Spleen (tissue), 11 donors: ENCODE data around the gene LRIT2. TPM values are rescaled to one million over a fixed set of nuclear protein-coding genes. Genes with fewer than 3 reads are reported as not detected.

Experiments
- DNase-seq: peaks from one replicate; pipeline ENCODE4 v3.0.0-alpha.2; 2020
- H3K27ac ChIP-seq, 8 donors: fragments of 200-600 bp; sonication (generic) in 7 of 8; 1 replicate in 4 of 8; 2 replicates in 4 of 8; pipeline versions ENCODE4 v1.5.0 to v1.8.0; 2016 to 2021; ENCODE audit warnings: inconsistent platforms in 4 of 8, mild to moderate bottlenecking in 4 of 8, moderate library complexity in 1 of 8
- H3K27me3 ChIP-seq, 7 donors: fragments of 200-600 bp; sonication (generic) in 6 of 7; replicated peaks in 1 of 7; 1 replicate in 4 of 7; 2 replicates in 3 of 7; pipeline versions ENCODE4 v1.5.0 to v1.8.0; 2016 to 2021; ENCODE audit warnings: inconsistent platforms in 3 of 7, mild to moderate bottlenecking in 1 of 7
- H3K36me3 ChIP-seq, 6 donors: fragments of 200-600 bp; sonication (generic) in 5 of 6; 1 replicate in 4 of 6; 2 replicates in 2 of 6; pipeline versions ENCODE4 v1.5.0 to v1.8.0; 2016 to 2021; ENCODE audit warnings: inconsistent platforms in 2 of 6
- H3K4me1 ChIP-seq, 6 donors: fragments of 200-600 bp; sonication (generic) in 5 of 6; 1 replicate in 3 of 6; 2 replicates in 3 of 6; pipeline versions ENCODE4 v1.5.0 to v1.8.0; 2016 to 2021; ENCODE audit warnings: inconsistent platforms in 3 of 6
- H3K4me3 ChIP-seq, 8 donors: fragments of 200-600 bp; sonication (generic) in 7 of 8; 1 replicate in 4 of 8; 2 replicates in 4 of 8; pipeline versions ENCODE4 v1.5.0 to v1.8.0; 2016 to 2021; ENCODE audit warnings: inconsistent platforms in 4 of 8, mild to moderate bottlenecking in 4 of 8, moderate library complexity in 2 of 8
- H3K9me3 ChIP-seq, 8 donors: fragments of 200-600 bp; sonication (generic) in 7 of 8; 1 replicate in 4 of 8; 2 replicates in 4 of 8; pipeline versions ENCODE4 v1.5.0 to v1.8.0; 2016 to 2021; ENCODE audit warnings: inconsistent platforms in 4 of 8
- CTCF ChIP-seq, 11 experiments: fragments of 200-600 bp in 7 of 11; fragments of 450-650 bp in 4 of 11; sonication (generic) in 4 of 11; IDR thresholded peaks in 8 of 11; conservative IDR thresholded peaks in 3 of 11; 1 replicate in 7 of 11; 2 replicates in 4 of 11; pipeline versions ENCODE4 v1.4.0 to v1.8.0; 2016 to 2021; ENCODE audit warnings: antibody characterized with exemption in 11 of 11, inconsistent platforms in 4 of 11, mild to moderate bottlenecking in 1 of 11
- POLR2A ChIP-seq, 3 donors: fragments of 450-650 bp; IDR thresholded peaks; one replicate each; pipeline ENCODE4 v1.5.1; 2017; ENCODE audit warnings: antibody characterized with exemption in 3 of 3, mild to moderate bottlenecking in 1 of 3
- POLR2AphosphoS5 ChIP-seq, 3 donors: sonication (generic); formaldehyde crosslinking; IDR thresholded peaks; one replicate each; pipeline ENCODE4 v1.5.1; 2017; ENCODE audit warnings: antibody characterized with exemption in 3 of 3
- WGBS, 5 donors: extraction: QIAGEN DNeasy Blood & Tissue Kit in 3 of 5; methylation state at CpG; one replicate each; pipeline versions ENCODE4 v1.1.5 to v1.1.7; 2013 to 2018; 5-methylcytosine and 5-hydroxymethylcytosine counted together
- intact Hi-C: fragments of 100-400 bp; cut with DNase I; formaldehyde crosslinking; loops from one replicate; pipeline ENCODE4 v1.15.0; 2023; ENCODE audit warnings: low total_unique reads
- polyA plus RNA-seq, 3 donors: library from polyadenylated mRNA; stranded (reverse); fragments of 200-250 nt; gene quantifications; one replicate each; pipeline ENCODE4 v1.2.1, GENCODE V29; 2013
- total RNA-seq, 7 donors: library from RNA; depleted of rRNA in 3 of 7; stranded (reverse); fragments of >200 nt in 3 of 7; fragmentation: NEBNext Ultra II Directional in 4 of 7; extraction: Animal tissue kit (Norgen Biotek cat#: 25700) in 4 of 7; gene quantifications; one replicate each; pipeline versions ENCODE4 v1.1.0 to v1.2.1, GENCODE V29; 2016 to 2021
- donor health status: healthy with polysubstance abuse.
- donor health status: DM: no; HTN: no; CAD: no; lungs with moderate emphysema.
- donor health status: DM: no; HTN: no; CAD: no.
- donor health status: Bipolar disorder and iron deficiency.
- donor health status: healthy.
- donor health status: DM: no; HTN: no; CAD: no.
- donor health status: DM: yes; HTN: yes; CAD: no.

LRIT2 gene
- total and polyA plus RNA-seq, 10 donors, result not detected

- Histone ChIP-seq H3K27ac (no peak overlapping the region), H3K36me3 (no peaks in the 10 kb centered on the region), H3K4me3 (no peak overlapping the region), H3K9me3 (peaks cover 0 to 6% (median 0%) of the 10 kb centered on the region in 8 donors), H3K27me3 (peaks cover 0 to 51% (median 2%) of the 10 kb centered on the region in 7 donors), H3K4me1 (no peaks in the 10 kb centered on the region)
- WGBS, 5 donors, result 49 to 68% (median 60%) methylated on average over 10 of the region's 10 CpGs
- intact Hi-C loops, result no loop called here
- DNase-seq, result no peak
- TF ChIP-seq POLR2A (IDR thresholded peaks at IDR 0.05) (no peak), CTCF (IDR thresholded peaks at IDR 0.05 in 8 of 11, conservative IDR thresholded peaks at IDR 0.05 in 3 of 11) (no peak), POLR2AphosphoS5 (IDR thresholded peaks at IDR 0.05) (no peak)
Measured at GRCh38 chr10:84254552-84255478, 29.5 kb upstream of the LRIT2 start.

- Histone ChIP-seq H3K4me1 (no peaks in the 10 kb centered on the region), H3K27ac (no peak overlapping the region), H3K36me3 (no peaks in the 10 kb centered on the region), H3K27me3 (peaks cover 0 to 24% (median 0%) of the 10 kb centered on the region in 7 donors), H3K4me3 (no peak overlapping the region), H3K9me3 (peaks cover 0 to 6% (median 0%) of the 10 kb centered on the region in 8 donors)
- TF ChIP-seq POLR2AphosphoS5 (IDR thresholded peaks at IDR 0.05) (no peak), CTCF (IDR thresholded peaks at IDR 0.05 in 8 of 11, conservative IDR thresholded peaks at IDR 0.05 in 3 of 11) (no peak), POLR2A (IDR thresholded peaks at IDR 0.05) (no peak)
- no peak for DNase-seq
- 77 to 85% (median 80%) methylated on average over 5 to 12 of the region's 12 CpGs for WGBS, 5 donors
- intact Hi-C loops, result no loop called here
Measured at GRCh38 chr10:84248794-84249193, 23.4 kb upstream of the LRIT2 start.

- DNase-seq, result no peak
- TF ChIP-seq POLR2A (IDR thresholded peaks at IDR 0.05), result no peak
- TF ChIP-seq POLR2AphosphoS5 (IDR thresholded peaks at IDR 0.05), result no peak
- Histone ChIP-seq H3K4me3 (no peak overlapping the region), H3K27me3 (peaks cover 0 to 19% (median 0%) of the 10 kb centered on the region in 7 donors), H3K9me3 (peaks cover 0 to 6% (median 0%) of the 10 kb centered on the region in 8 donors), H3K36me3 (no peaks in the 10 kb centered on the region), H3K4me1 (no peaks in the 10 kb centered on the region), H3K27ac (no peak overlapping the region)
- intact Hi-C loops, result no loop called here
- WGBS, 5 donors, result 72 to 83% (median 79%) methylated on average over 6 of the region's 6 CpGs
Measured at GRCh38 chr10:84247496-84247895, 22.2 kb upstream of the LRIT2 start.

- Histone ChIP-seq H3K4me1 (no peaks in the 10 kb centered on the region), H3K9me3 (no peaks in the 10 kb centered on the region), H3K27me3 (peaks cover 0 to 14% (median 0%) of the 10 kb centered on the region in 7 donors), H3K27ac (no peak within 1 kb of the TSS), H3K4me3 (no peak within 1 kb of the TSS), H3K36me3 (no peaks in the 10 kb centered on the region)
- 61 to 71% (median 70%) methylated on average over 9 of the region's 9 CpGs for WGBS, 5 donors
- TF ChIP-seq POLR2AphosphoS5 (IDR thresholded peaks at IDR 0.05) (no peak), POLR2A (IDR thresholded peaks at IDR 0.05) (no peak), CTCF (IDR thresholded peaks at IDR 0.05 in 8 of 11, conservative IDR thresholded peaks at IDR 0.05 in 3 of 11) (no peak)
- intact Hi-C loops, result no loop called here
- DNase-seq, result no peak
Measured at GRCh38 chr10:84244651-84245270, 19.4 kb upstream of the LRIT2 start, which contains the start of gene RGR. Gene RGR, plus strand, starts transcription at chr10:84245053. Its CDS starts 38 bp downstream, at chr10:84245091.
